HS-5 (cell line): ENCODE results near the gene OSBPL10.
"Not testable (repeated sequence)": the region's sequence is repeated elsewhere in the genome, so short reads cannot be mapped to it uniquely, and the experiment has no call there.

Experiments used
- DNase-seq: peaks from one replicate; pipeline ENCODE4 v3.0.0-alpha.2; 2012; ENCODE audit warnings: low read depth

Gene OSBPL10

DNA sequence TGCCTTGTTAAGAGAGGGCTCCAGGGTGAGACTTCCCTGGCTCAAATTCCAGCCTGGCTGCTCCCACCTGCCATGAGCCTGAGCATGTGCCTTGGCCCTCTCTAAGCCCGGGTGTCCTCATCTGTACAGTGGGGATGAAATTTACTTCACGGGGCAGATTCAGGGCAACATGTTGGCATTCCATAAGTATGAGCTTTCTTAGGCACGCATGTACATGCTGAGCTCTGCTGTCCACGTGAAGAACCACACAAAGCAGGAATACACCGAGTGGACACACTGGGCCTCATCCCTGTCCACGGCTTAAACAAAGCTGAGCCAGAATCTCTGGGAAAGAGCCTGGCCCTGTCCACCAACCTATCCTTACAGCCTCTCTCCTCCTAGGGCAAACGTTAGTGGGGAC lies 167.4 kb downstream of the OSBPL10 start:
- no peak for DNase-seq

DNA sequence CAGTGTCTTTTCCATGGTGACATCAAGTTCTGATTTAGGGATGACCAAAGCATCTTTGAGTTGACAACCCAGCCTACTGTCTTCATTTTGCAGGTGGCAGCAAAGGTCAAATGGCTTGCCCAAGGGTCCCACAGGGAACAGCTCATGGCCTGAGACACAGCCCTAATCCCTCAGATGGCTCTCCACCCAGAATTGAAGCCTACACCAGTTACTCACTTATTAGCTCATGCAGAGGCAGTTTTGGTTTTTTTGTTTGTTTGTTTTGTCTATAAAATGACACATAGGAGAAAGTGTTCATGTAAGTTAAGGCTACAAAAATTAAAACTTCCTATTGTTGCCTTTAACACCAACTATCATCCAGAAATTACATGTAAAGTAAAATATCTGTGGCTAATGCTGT lies 167.9 kb downstream of the OSBPL10 start:
- no peak for DNase-seq

GRCh38 chr3:31810991-31811433 lies 170.1 kb downstream of the OSBPL10 start:
- no peak for DNase-seq

- no peak for DNase-seq
These were observed 172.8 kb downstream of the OSBPL10 start for GRCh38 chr3:31808143-31808720.

DNA sequence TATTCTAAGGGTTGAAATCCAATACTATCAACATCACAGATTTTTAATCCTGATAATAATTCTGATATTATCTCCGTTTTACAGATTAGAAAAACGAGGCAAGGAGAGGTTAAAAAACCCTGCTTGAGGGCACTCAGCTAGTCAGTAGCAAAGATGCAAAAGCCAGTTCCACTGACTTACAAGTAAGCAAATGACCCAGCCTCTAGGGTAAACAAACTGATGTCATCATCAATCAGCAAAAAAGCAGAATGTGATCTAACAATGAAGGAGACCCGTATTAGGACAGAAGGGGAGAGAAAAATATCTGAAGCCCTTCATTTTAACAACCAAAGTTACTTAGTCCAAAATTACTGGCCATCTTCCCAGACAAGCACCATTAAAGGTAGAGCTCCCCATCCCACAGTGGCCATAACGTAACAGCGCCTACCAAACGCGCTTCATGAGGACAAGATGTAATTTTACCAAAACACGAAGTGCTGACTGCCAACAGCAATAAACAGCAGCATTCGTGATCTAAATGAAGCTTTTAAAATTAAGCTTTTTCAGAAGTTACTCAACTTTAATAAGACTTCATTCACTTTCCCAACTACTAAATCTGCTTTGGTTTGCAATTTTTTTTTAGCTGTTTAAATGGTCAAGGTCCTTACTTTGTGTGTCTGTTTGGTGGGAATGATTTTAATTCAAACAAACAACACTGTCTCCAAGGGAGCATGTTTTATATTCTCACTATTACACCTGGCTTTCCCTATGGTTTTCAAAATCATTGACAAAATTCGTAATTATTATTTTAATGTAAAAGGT lies 176.6 kb downstream of the OSBPL10 start:
- DNase-seq: no peak

GRCh38 chr3:31802981-31803740 lies 177.9 kb downstream of the OSBPL10 start:
- DNase-seq: no peak

DNA sequence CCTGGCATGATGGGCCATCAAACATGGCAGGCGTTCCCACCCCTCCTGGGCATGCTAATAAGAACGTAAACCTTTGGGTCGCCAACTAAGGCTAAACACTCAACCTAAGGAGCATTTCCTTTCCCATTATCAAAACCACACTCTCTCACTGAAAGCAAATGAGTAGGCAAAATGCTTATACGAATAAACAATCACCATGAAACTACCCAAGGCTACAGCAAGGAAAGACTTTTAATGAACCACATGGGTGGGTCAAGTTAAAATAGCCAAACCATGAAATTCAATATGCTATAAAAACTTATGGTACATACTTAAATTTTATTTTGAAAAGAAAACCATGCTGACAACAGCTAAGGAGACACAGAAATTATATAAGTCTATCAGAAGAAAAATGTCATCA lies 180.6 kb downstream of the OSBPL10 start:
- DNase-seq: no peak

GRCh38 chr3:31798840-31799239 lies 182.2 kb downstream of the OSBPL10 start:
- no peak for DNase-seq

DNA sequence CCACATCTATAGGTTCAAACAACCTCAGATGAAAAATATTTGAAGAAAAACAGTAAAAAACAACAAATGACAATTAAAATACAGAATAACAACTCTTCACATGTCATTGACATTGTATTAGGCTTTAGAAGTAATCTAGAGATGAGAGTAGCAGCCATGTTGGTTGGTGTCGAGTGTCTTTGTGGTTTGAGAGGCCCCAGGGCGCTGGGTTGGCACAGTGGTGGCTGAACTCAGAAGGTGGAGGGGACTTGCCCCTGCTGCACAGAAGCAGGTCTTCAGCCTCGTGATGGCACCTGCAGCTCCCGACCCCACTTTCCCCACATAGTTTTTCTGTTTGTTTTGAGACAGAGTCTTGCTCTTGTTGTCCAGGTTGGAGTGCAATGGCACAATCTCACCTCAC lies 187.2 kb downstream of the OSBPL10 start:
- DNase-seq: no peak

GRCh38 chr3:31791090-31791430 lies 190.0 kb downstream of the OSBPL10 start:
- DNase-seq: no peak

DNA sequence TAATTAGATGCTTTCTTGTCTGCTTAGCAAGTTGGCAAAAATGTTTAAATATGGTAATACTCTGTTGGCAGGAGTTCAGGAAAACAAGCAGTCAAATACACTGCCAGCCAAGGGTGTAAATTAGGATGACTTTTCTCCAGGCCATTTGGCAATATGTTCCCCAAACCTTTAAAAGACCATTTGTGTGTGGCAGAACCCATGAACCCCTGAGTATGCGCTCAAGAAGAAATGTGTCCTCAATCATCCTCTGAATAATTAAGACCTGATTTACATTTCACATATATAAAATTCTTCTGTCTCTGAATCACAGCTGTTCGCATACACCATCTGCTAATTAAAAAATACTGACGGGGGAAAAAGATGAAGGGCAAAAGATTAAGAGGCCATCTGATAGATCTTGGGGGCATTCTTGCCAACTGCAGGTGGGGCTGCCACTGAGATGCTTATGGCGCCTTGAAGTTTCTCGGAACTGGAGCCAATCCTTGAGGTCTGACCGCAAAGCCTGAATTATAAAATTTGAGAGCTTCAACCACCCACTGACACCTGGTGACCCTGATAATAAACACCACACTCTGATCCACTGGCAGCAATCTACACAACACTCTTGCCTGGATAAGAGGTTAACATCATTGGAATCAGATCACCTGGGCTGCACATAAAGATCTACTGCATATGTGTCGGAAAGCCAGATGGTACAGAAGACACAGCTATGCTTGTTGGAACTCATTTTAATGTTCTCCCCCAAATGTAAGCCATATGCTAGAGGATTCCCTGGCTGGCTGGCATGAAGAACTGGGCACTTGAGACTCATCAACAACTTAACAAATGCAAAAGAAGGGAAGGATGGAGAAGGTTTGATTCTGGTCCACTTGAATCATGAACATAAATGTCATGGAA lies 190.6 kb downstream of the OSBPL10 start:
- DNase-seq: no peak

DNA sequence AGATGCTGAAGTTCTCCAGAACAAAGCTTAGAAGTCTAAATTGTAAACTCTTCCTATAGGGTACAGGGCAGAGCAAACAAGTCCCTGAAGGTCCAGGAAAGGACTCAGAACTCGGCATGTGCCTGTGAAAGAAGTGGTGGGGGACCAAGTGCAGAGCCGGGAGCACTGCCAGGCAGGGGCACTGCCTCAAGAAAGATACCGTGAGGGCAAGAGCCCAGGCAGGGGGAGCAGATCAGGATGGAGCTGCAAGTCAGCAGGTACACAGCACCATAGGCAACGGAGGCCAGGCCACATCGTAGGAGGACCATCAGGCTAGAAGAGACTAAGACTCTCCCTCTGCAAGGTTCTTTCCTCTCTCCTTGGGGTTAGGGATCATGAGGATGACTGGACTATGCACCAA lies 191.6 kb downstream of the OSBPL10 start:
- DNase-seq: no peak

DNA sequence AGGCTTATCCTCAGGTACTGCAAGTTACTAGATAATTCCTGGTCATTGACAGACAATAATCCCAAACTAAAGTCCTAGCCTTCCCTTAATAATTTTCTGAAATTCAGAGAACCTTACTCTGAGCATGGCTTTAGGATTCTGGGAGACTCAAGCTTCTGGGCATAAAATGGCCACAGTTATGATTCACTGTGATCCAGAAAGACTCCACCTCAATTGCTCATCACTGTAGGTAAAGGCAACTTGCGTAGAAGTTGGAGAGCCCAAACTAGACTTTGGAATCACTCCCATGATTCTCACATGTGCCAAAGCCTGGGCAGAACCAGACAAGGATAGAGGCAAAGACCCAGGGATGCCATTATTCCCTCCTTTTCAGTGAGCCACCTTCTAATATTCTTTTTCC lies 195.3 kb downstream of the OSBPL10 start:
- no peak for DNase-seq

DNA sequence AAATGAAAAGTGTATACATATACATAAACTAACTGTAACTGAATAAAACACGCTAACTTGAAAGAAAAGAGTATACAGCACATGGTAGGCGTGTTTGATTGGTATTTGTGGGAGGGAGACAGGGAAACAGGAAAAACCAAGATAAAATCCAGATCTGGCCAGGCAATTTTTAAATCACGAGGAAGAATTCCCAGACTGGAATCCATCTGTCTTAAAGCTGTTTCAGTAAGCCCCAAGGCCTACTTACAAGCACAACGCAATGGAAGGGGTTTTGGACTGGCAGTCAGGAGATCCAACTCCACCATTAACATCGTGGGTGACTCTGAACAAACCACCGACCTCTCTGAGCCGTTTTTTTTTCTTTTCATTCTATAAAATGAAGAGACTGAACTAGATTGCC lies 195.8 kb downstream of the OSBPL10 start:
- no peak for DNase-seq

GRCh38 chr3:31783851-31784250 lies 197.2 kb downstream of the OSBPL10 start:
- DNase-seq: not testable (repeated sequence)

GRCh38 chr3:31782306-31782705 lies 198.8 kb downstream of the OSBPL10 start:
- not testable (repeated sequence) for DNase-seq

GRCh38 chr3:31779514-31779913 lies 201.5 kb downstream of the OSBPL10 start:
- no peak for DNase-seq

GRCh38 chr3:31777887-31778286 lies 203.2 kb downstream of the OSBPL10 start:
- DNase-seq: no peak

DNA sequence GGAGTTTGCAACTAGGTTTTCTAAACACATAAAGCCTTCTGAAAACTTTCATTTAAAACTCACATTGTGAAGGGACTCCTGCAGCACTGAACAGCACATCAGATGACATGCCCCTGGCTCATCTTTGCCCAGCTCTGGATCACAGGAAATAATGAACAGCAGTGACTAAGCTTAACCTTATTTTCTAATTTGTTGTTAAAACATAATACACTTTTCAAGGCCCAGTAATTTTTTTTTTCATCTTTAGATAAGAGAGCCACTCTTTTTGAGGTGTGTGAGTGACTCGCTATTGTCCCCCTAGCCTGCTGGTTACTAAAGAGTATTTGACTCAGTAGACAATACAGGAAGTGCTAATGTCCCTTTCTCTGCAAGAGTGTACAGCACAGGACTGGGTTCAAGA lies 204.0 kb downstream of the OSBPL10 start:
- peak; percentile 18 for DNase-seq

GRCh38 chr3:31776016-31776415 lies 205.0 kb downstream of the OSBPL10 start:
- DNase-seq: no peak

- no peak for DNase-seq
These were observed 205.7 kb downstream of the OSBPL10 start for GRCh38 chr3:31775383-31775782.
